Thymus (tissue), 11 donors: Measurements from ENCODE around the gene CH25H. TPM values are rescaled to one million over a fixed set of nuclear protein-coding genes. Genes with fewer than 3 reads are reported as not detected.
"Not testable (repeated sequence)": the region's sequence is repeated elsewhere in the genome, so short reads cannot be mapped to it uniquely, and the experiment has no call there.

Source experiments
- DNase-seq, 9 donors: peaks; one replicate each; pipeline ENCODE4 v3.0.0-alpha.2; 2013; ENCODE audit warnings: low spot score in 9 of 9, low read depth in 6 of 9, missing footprints in 1 of 9
- H3K27ac ChIP-seq, 2 donors: one replicate each; pipeline ENCODE4 v1.5.1; 2013; ENCODE audit warnings: control low read depth in 1 of 2, low read depth in 1 of 2, low read length in 1 of 2, mild to moderate bottlenecking in 1 of 2, moderate library complexity in 1 of 2
- H3K27me3 ChIP-seq, 2 donors: one replicate each; pipeline ENCODE4 v1.5.1; 2013; ENCODE audit warnings: low read length in 1 of 2; ENCODE audit not compliant: control insufficient read depth in 2 of 2, insufficient read depth in 1 of 2
- H3K36me3 ChIP-seq, 2 donors: one replicate each; pipeline ENCODE4 v1.5.1; 2013; ENCODE audit warnings: low read length in 1 of 2, mild to moderate bottlenecking in 1 of 2, moderate library complexity in 1 of 2; ENCODE audit not compliant: control insufficient read depth in 2 of 2, insufficient read depth in 2 of 2
- H3K4me1 ChIP-seq, 2 donors: one replicate each; pipeline ENCODE4 v1.5.1; 2013; ENCODE audit warnings: low read length in 2 of 2; ENCODE audit not compliant: control insufficient read depth in 2 of 2, insufficient read depth in 2 of 2
- H3K4me3 ChIP-seq, 2 donors: one replicate each; pipeline ENCODE4 v1.5.1; 2013; ENCODE audit warnings: low read length in 2 of 2, control low read depth in 1 of 2, mild to moderate bottlenecking in 1 of 2
- H3K9me3 ChIP-seq, 2 donors: one replicate each; pipeline ENCODE4 v1.5.1; 2013; ENCODE audit warnings: low read length in 1 of 2, mild to moderate bottlenecking in 1 of 2; ENCODE audit not compliant: control insufficient read depth in 2 of 2, insufficient read depth in 1 of 2
- WGBS: extraction: QIAGEN DNeasy Blood & Tissue Kit; methylation state at CpG from one replicate; pipeline ENCODE4 v1.1.7; 2013; 5-methylcytosine and 5-hydroxymethylcytosine counted together
- polyA plus RNA-seq: library from polyadenylated mRNA; stranded (reverse); fragments of 200-250 nt; gene quantifications from one replicate; pipeline ENCODE4 v1.2.3, GENCODE V29; 2013
- total RNA-seq: library from RNA; stranded (reverse); fragments of 120-200 nt; gene quantifications from one replicate; pipeline ENCODE4 v1.2.4, GENCODE V29; 2013
- donor health status: healthy.

Gene CH25H
- total and polyA plus RNA-seq, 2 donors: 8.5 to 23.8 TPM

GRCh38 chr10:89247623-89248022 is 40.5 kb upstream of the CH25H start:
- not testable (repeated sequence) for H3K9me3 ChIP-seq

GRCh38 chr10:89245802-89246201 is 38.7 kb upstream of the CH25H start:
- H3K27ac ChIP-seq: no peak overlapping the region

More at GRCh38 chr10:89247623-89248022, 40.5 kb upstream of the CH25H start:
- not testable (repeated sequence) for H3K4me3 ChIP-seq, H3K27ac ChIP-seq, H3K4me1 ChIP-seq, H3K27me3 ChIP-seq, DNase-seq, H3K36me3 ChIP-seq
- 97% methylated on average over 2 of the region's 2 CpGs for WGBS

GRCh38 chr10:89242840-89243568 is 35.9 kb upstream of the CH25H start:
- no peak overlapping the region for H3K27ac ChIP-seq
- H3K9me3 ChIP-seq: no peaks in the 10 kb centered on the region
- H3K27me3 ChIP-seq: no peaks in the 10 kb centered on the region
- H3K4me1 ChIP-seq: peaks cover 0 to 3% of the 10 kb centered on the region in 2 donors
- no peak overlapping the region for H3K4me3 ChIP-seq
- no peak for DNase-seq
- WGBS: 47% methylated on average over 8 of the region's 8 CpGs
- no peaks in the 10 kb centered on the region for H3K36me3 ChIP-seq

More at GRCh38 chr10:89245802-89246201, 38.7 kb upstream of the CH25H start:
- H3K36me3 ChIP-seq: no peaks in the 10 kb centered on the region
- no peaks in the 10 kb centered on the region for H3K27me3 ChIP-seq
- H3K9me3 ChIP-seq: no peaks in the 10 kb centered on the region
- peaks cover under 1 to 3% of the 10 kb centered on the region in 2 donors for H3K4me1 ChIP-seq
- no peak overlapping the region for H3K4me3 ChIP-seq
- DNase-seq: no peak
- 73% methylated on average over 4 of the region's 4 CpGs for WGBS

GRCh38 chr10:89242345-89242684 is 35.2 kb upstream of the CH25H start:
- Histone ChIP-seq H3K4me1 (peaks cover 0 to 3% of the 10 kb centered on the region in 2 donors), H3K27me3 (no peaks in the 10 kb centered on the region), H3K27ac (peak overlapping the region in 1 of 2 donors; percentile 12), H3K36me3 (no peaks in the 10 kb centered on the region), H3K9me3 (no peaks in the 10 kb centered on the region), H3K4me3 (no peak overlapping the region)
- no peak for DNase-seq

- Histone ChIP-seq H3K36me3 (no peaks in the 10 kb centered on the region), H3K4me1 (peaks cover 0 to 3% of the 10 kb centered on the region in 2 donors), H3K27me3 (no peaks in the 10 kb centered on the region), H3K27ac (no peak overlapping the region), H3K4me3 (no peak overlapping the region), H3K9me3 (no peaks in the 10 kb centered on the region)
- no peak for DNase-seq
- 90% methylated on average over 3 of the region's 3 CpGs for WGBS
These were observed 34.6 kb upstream of the CH25H start for GRCh38 chr10:89241486-89242344.

- Histone ChIP-seq H3K4me1 (peaks cover 0 to 3% of the 10 kb centered on the region in 2 donors), H3K27ac (no peak overlapping the region), H3K9me3 (no peaks in the 10 kb centered on the region), H3K27me3 (no peaks in the 10 kb centered on the region), H3K4me3 (no peak overlapping the region), H3K36me3 (no peaks in the 10 kb centered on the region)
- DNase-seq: no peak
- 99% methylated on average over 3 of the region's 3 CpGs for WGBS
These were observed 33.9 kb upstream of the CH25H start for GRCh38 chr10:89241026-89241425.

- Histone ChIP-seq H3K4me3 (no peak overlapping the region), H3K9me3 (no peaks in the 10 kb centered on the region), H3K4me1 (peaks cover 0 to 3% of the 10 kb centered on the region in 2 donors), H3K27ac (no peak overlapping the region), H3K27me3 (no peaks in the 10 kb centered on the region), H3K36me3 (no peaks in the 10 kb centered on the region)
- WGBS: 93% methylated on average over 3 of the region's 3 CpGs
- no peak for DNase-seq
These were observed 33.4 kb upstream of the CH25H start for GRCh38 chr10:89240519-89240918.

- WGBS: 85% methylated on average over 5 of the region's 5 CpGs
- no peak overlapping the region for H3K27ac ChIP-seq
- no peak overlapping the region for H3K4me3 ChIP-seq
- no peak for DNase-seq
- H3K9me3 ChIP-seq: no peaks in the 10 kb centered on the region
- H3K27me3 ChIP-seq: no peaks in the 10 kb centered on the region
- peaks cover 0 to 3% of the 10 kb centered on the region in 2 donors for H3K36me3 ChIP-seq
- peaks cover 0 to 3% of the 10 kb centered on the region in 2 donors for H3K4me1 ChIP-seq
These were observed 32.0 kb upstream of the CH25H start for GRCh38 chr10:89238956-89239644.

GRCh38 chr10:89237849-89238248 is 30.7 kb upstream of the CH25H start:
- DNase-seq: no peak
- H3K27me3 ChIP-seq: no peaks in the 10 kb centered on the region
- H3K4me1 ChIP-seq: peaks cover 0 to 3% of the 10 kb centered on the region in 2 donors
- no peak overlapping the region for H3K27ac ChIP-seq
- no peak overlapping the region for H3K4me3 ChIP-seq
- H3K9me3 ChIP-seq: no peaks in the 10 kb centered on the region
- peaks cover 0 to 3% of the 10 kb centered on the region in 2 donors for H3K36me3 ChIP-seq
